GM12874 (cell line): ENCODE measurements around the gene DEAF1.
A peak's percentile ranks its signal among the peaks of the same experiment; 100 is the strongest.

Source experiments
- CTCF ChIP-seq: IDR thresholded peaks from 2 replicates; pipeline ENCODE4 v1.5.1; 2011; ENCODE audit warnings: low read depth, mild to moderate bottlenecking, control low read depth, low read length, moderate library complexity; ENCODE audit not compliant: insufficient read depth

The DEAF1 gene

DNA sequence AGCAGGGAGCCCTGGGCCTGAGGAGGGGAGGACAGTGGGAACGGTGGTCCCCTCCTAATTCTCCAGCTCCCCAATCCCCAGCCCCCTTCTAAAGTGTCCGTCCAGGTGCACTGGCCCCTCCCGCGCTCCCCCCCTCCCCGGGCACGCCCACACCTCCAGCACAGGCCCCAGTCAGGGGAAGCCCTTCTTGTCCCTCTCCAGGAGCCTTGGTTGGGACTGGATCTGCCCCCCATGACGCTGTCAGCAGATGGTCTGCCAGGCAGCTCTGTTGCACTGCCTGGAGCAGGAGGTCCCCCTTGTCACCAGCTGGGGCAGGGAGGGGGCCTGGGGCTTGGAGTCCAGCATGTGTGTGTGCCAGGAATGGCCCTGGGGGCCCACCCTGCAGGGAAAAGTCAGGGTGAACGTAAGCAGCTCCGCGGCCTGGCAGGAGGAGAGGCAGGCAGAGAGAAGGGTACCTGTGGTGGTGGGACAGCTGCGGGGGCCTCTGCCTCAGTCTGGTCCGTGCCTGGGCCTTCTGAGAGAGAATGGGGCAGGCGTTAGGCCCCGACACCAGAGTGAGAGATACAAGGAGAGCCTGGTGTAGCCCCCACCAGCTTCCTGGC, 80.9 kb downstream of the DEAF1 start:
- no peak for TF ChIP-seq CTCF

DNA sequence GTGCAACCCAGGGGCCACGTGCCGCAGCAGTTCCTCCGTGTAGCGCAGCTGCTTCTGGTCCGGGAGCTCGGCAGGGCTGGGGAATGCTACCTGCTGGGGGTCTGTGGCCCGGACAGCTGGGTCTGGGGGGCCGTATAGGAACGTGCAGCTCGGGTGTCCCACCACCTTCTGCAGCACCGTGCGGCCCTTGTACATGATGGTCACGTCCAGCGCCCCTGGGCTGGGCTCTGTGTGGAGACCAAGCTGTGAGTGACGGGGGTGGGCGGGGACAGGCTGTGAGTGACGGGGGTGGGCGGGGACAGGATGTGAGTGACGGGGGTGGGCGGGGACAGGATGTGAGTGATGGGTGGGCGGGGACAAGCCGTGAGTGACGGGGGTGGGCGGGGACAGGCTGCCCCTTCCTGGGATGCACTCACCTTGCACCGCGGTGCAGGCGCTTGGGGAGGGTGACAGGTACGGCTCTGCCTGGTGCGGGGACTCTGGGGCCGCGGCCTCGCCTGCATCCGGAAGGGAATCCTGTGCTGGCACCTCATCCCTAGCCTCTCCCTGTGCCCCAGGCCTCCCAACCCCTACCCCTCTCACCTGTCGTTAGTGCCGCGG, 81.6 kb downstream of the DEAF1 start:
- no peak for TF ChIP-seq CTCF

DNA sequence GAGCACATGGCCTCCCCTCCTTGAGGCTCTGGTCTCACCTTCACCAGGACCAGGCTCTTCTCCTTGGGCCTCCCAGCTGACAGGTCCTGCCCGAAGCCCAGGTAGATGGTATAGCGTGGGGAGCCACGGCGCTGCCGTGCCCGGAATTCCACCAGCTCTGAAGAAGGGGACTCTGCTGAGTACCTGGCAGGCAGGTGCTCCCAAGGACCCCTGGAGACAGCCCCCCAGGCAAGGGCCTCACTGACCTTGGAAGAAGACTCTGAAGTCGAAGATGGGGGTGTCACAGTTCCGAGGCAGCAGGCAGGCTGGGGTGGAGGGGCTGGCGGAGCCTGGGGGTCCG, 82.1 kb downstream of the DEAF1 start:
- no peak for TF ChIP-seq CTCF

- peak; percentile 27; the same call in 1 of the 2 replicates for TF ChIP-seq CTCF
These were observed 82.6 kb downstream of the DEAF1 start for GRCh38 chr11:612201-612960.

GRCh38 chr11:611001-611996, 83.7 kb downstream of the DEAF1 start:
- TF ChIP-seq CTCF: no peak

- TF ChIP-seq CTCF: no peak
These were observed 84.7 kb downstream of the DEAF1 start for GRCh38 chr11:610146-610801.
